ENCODE results near the gene SLC39A8.
"Not testable (repeated sequence)": the region's sequence is repeated elsewhere in the genome, so short reads cannot be mapped to it uniquely, and the experiment has no call there.

The SLC39A8 gene

DNA sequence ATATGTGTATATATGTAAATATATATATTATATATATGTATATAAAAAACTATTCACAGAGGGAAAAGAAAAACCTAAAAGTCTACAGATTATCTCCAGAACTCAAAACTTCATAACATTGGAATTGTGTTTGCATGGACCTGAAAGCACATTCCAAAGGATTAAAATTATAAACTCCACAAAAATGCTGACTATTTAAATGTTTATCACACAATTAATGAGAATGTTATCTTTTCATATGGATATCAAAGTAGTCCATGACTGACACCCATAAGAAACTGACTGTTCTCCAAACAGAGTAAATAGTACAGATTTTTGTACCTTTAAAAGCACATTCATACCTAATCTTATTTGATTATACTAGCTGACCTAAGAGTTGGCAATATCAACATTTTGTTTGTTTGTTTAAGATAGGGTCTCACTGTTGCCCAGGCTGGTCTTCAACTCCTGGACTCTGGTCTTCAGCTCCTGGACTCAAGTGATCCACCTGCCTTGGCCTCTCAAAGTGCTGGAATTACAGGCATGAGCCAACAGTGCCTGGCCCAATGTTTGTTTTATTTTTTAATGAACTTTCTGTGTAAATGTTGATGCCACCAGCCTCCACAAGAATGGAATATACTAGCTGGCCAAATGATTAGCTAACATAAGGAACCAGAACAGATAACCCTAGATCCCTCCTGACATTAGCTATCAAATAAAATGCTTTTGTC, 50.0 kb downstream of the SLC39A8 start:
- no peak for DNase-seq

DNA sequence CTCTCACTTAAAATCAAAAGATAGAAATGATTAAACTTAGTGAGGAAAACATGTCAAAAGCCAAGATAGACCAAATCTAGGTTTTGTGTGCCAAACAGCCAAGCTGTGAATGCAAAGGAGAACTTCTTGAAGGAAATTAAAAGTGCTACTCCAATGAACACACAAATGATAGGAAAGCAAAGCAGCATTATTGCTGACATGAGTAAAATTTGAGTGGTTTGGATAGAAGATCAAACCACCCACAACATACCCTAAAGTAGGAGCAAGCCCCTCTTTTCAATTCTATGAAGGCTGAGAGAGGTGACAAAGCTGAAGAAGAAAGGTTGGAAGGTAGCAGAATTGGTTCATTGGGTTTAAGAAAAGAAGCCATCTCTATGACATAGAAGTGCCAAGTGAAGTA, 56.8 kb downstream of the SLC39A8 start:
- DNase-seq, result no peak

DNA sequence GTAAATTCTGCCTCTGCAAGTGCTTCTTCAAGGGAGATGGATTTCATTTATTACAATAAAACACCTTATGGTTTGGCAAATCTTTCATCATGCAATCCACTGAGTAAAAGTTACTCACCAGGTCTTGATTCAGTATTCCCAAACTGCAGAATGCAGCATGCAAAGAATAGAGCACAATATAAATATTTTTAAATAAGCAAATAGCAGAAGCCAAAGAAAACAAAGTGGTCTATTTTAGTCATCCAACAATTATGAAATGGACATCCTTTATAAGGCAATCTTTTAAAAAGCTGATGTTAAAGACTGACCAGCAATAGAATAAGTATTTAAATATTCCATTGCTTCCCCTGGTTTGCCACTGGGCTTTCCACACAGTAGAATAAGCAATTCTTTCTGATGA, 59.5 kb downstream of the SLC39A8 start:
- DNase-seq, result no peak

DNA sequence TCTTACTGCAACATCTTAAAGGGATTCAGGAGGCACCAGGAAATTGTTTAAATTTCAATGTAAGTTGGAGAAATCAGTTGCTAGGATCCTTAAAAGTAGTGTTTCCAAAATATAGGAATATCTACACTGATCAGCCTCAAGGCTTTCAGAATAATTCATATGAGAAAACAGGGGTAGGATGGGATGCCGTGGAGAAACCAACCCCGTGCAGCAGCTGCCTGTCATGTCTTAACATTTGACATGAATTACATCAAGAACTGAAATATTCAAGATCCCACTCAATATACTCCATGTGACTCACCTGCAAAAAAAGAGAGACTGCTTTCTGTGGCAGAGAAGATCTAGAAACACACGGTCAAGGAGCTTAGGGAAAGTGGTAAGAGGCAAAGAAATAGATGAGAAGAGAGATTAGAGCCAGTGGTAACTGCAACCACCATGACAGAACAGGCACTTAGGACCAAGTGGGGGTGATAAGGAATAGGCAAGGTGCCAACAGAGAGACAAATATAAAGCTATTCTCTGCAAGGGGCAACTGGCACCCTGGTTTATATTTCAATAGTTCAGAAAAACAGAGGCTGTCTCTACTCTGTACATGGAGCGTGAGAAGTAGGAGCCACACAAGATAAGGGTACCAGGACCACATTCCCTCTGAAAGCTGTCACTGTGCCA, 64.0 kb downstream of the SLC39A8 start:
- no peak for DNase-seq

GRCh38 chr4:102273317-102273716, 72.0 kb downstream of the SLC39A8 start:
- not testable (repeated sequence) for DNase-seq

GRCh38 chr4:102272318-102272717, 73.0 kb downstream of the SLC39A8 start:
- no peak for DNase-seq

DNA sequence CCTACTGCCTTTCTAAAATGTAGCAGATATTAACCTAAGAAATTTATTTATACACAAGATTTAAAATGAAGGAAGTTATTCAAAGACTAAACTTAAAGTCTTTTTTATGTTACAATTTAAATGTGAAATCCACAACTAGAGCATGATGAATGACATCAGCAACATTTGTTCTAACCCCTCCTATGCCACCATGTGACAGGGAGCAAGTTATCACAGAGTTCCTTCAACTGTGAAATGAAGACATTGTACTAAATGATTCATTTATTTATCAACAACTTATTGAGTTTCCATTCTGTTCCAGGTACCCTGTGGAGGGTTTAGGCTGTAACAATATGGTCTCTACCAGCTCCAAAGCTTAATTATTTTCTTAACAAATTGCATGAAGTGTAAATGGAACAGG, 76.9 kb downstream of the SLC39A8 start:
- no peak for DNase-seq

DNA sequence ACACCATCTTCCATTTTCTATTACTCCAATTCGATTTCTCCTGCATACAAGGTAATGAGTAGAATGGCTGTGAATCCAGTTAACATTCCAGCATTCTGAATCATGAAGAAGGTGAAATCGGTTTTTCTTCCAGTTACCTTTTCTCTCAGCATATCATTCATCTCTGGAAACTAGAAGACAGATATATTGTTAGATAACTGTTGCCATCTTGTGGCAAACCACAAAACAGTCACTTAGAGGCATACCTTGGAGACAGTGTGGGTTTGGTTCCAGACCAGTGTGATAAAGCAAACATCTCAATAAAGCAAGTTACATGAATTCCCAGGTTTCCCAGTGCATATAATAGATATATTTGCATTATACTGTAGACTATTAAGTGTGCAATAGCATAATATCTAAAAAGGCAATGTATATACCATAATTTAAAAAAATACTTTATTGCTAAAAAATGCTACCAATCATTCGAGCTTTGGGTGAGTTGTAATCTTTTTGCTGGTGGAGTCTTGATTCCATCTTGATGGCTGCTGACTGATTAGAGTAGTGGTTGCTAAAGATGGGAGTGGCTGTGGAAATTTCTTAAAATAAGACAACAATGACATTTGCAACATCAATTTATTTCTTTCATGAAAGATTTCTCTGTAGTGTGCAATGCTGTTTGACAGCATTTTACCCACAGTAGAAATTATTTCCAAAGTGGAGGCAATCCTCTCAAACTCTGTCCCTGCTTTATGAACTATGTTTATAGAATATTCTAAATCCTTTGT, 82.1 kb downstream of the SLC39A8 start:
- DNase-seq, result no peak

DNA sequence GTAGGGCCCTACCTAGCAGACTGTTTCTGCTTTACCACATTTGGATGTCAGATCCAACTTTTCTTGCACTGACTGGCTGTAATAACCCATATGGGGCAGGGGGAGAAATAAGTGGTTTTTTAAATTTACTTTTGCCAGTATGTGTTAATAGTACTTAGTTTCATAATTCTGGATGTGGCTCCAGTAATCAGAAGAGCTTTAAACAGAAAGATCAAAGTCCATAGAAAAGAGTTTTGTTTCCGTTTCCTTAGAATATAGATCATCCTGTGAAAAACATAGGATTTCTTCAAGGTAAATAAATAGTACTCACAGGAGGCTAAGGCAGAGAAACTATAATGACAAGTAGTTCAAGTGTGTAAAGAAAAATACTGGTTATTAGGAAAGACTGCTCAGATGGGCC, 85.6 kb downstream of the SLC39A8 start:
- DNase-seq, result no peak

- no peak for DNase-seq
Measured at GRCh38 chr4:102259081-102259480, 86.2 kb downstream of the SLC39A8 start.

- DNase-seq, result no peak
Measured at GRCh38 chr4:102256321-102256720, 89.0 kb downstream of the SLC39A8 start.

GRCh38 chr4:102253860-102254259, 91.4 kb downstream of the SLC39A8 start:
- no peak for DNase-seq

GRCh38 chr4:102252171-102252570, 93.1 kb downstream of the SLC39A8 start:
- no peak for DNase-seq

- no peak for DNase-seq
Measured at GRCh38 chr4:102250341-102250740, 94.9 kb downstream of the SLC39A8 start.

- no peak for DNase-seq
Measured at GRCh38 chr4:102247041-102247440, 98.2 kb downstream of the SLC39A8 start.

GRCh38 chr4:102246416-102246815, 98.9 kb downstream of the SLC39A8 start:
- no peak for DNase-seq

GRCh38 chr4:102244878-102245535, 100.3 kb downstream of the SLC39A8 start:
- no peak for DNase-seq

- not testable (repeated sequence) for DNase-seq
Measured at GRCh38 chr4:102243296-102243695, 102.0 kb downstream of the SLC39A8 start.

- DNase-seq, result no peak
Measured at GRCh38 chr4:102234243-102234838, 110.9 kb downstream of the SLC39A8 start.

- DNase-seq, result no peak
Measured at GRCh38 chr4:102230194-102230593, 115.1 kb downstream of the SLC39A8 start.

DNA sequence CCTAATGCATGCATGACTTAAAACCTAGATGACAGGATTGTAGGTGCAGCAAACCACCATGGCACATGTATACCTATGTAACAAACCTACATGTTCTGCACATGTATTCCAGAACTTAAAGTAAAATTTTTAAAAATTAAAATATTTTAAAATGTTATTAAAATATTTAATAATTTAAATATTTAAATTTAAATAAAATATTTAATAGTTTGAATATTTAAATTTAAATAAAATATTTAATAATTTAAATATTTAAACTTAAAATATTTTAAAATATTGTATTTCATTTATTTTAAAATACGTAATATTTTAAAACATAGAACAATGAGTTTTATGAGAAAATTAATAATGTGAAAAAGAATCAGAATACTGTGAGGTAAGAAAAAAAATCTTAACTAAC, 117.9 kb downstream of the SLC39A8 start:
- no peak for DNase-seq

DNA sequence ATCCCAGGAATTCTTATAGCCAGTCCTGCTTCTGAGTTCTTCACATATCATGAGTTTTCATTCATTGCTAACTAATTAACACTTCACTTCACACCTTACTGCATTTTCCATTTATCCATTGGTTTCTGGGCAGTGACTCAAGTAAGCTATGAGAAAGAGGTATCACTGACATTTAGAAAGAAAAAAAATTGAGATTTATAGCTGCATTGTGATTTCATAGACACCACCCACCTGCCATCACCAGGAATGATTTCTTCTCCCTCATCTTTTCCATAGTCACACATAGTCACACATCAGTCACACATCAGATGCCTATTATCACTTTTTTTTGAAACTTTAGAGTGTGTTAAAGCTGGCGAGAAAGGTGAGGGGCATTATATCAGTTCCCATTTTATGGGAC, 121.8 kb downstream of the SLC39A8 start:
- no peak for DNase-seq

DNA sequence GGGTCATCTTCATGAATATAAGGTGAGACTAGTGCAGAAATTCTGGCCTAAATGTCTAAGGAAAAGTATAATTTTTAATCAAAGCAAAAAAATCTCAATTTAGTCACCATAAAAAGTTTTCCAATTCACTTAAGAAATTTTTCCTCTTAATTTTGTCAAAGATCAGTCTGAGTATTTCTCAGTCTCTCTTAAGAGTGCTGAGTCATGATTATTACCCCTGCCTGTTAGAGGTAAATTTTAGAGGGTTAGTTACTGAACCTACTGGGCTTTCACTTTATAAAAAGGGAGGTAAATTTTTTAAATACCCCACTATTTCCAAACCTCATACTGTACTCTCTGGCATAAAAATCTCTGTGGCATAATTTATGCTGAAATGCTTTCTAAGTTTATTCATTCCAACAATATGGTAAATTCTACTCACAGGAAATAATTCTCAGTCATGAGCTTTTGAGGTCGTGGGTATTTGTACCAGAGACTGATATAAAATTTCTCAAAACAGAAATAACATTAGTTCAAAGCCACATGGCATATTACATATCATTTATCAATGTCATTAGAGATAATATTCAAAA, 122.4 kb downstream of the SLC39A8 start:
- no peak for DNase-seq
